ENCODE measurements around the gene WFDC11. TPM values are rescaled to one million over a fixed set of nuclear protein-coding genes. Genes with fewer than 3 reads are reported as not detected.
"Not testable (repeated sequence)": the region's sequence is repeated elsewhere in the genome, so short reads cannot be mapped to it uniquely, and the experiment has no call there.

Gene WFDC11
- not detected in 2 replicates for total RNA-seq

GRCh38 chr20:45670139-45670538 lies at the start of gene WFDC11:
Gene WFDC11 (minus strand): TSS chr20:45670239. CDS start chr20:45650600, 19,639 bp downstream.
- H3K27ac Mint-ChIP-seq: no peak within 1 kb of the TSS
- H3K36me3 Mint-ChIP-seq (ENCODE audit: low read depth): no peaks in the 10 kb centered on the region
- no peak for DNase-seq (ENCODE audit: low spot score)
- H3K27me3 Mint-ChIP-seq (ENCODE audit: low read depth): peaks cover 6% of the 10 kb centered on the region
- no peaks in the 10 kb centered on the region for H3K9me3 Mint-ChIP-seq
- intact Hi-C loops (cut with micrococcal nuclease): no loop called here
- H3K4me1 Mint-ChIP-seq (ENCODE audit: low read depth): no peaks in the 10 kb centered on the region
- H3K4me3 Mint-ChIP-seq (ENCODE audit: low read depth): no peak within 1 kb of the TSS

GRCh38 chr20:45716141-45716688 lies 46.2 kb upstream of the WFDC11 start:
- H3K9me3 Mint-ChIP-seq; intact Hi-C loops (cut with micrococcal nuclease); H3K36me3 Mint-ChIP-seq (ENCODE audit: low read depth); H3K27ac Mint-ChIP-seq; H3K4me1 Mint-ChIP-seq (ENCODE audit: low read depth); H3K4me3 Mint-ChIP-seq (ENCODE audit: low read depth); DNase-seq (ENCODE audit: low spot score): not testable (repeated sequence)
- H3K27me3 Mint-ChIP-seq (ENCODE audit: low read depth): peaks cover 25% of the 10 kb centered on the region

- intact Hi-C loops (cut with micrococcal nuclease): no loop called here
- DNase-seq (ENCODE audit: low spot score): no peak
- no peak within 1 kb of the TSS for H3K4me3 Mint-ChIP-seq (ENCODE audit: low read depth)
- peaks cover 16% of the 10 kb centered on the region for H3K27me3 Mint-ChIP-seq (ENCODE audit: low read depth)
- H3K36me3 Mint-ChIP-seq (ENCODE audit: low read depth): no peaks in the 10 kb centered on the region
- no peaks in the 10 kb centered on the region for H3K9me3 Mint-ChIP-seq
- H3K4me1 Mint-ChIP-seq (ENCODE audit: low read depth): no peaks in the 10 kb centered on the region
- H3K27ac Mint-ChIP-seq: no peak within 1 kb of the TSS
These were observed 35.1 kb upstream of the WFDC11 start, which contains the start of gene WFDC10B for GRCh38 chr20:45704969-45705637. Gene WFDC10B (minus strand): TSS chr20:45705019. CDS start chr20:45685992, 19,027 bp downstream.

- no peak within 1 kb of the TSS for H3K4me3 Mint-ChIP-seq (ENCODE audit: low read depth)
- no peak for DNase-seq (ENCODE audit: low spot score)
These were observed 31.8 kb upstream of the WFDC11 start, which contains the start of gene WFDC13 for GRCh38 chr20:45701873-45702272. Gene WFDC13 (plus strand): TSS chr20:45702038. CDS start chr20:45702124, 86 bp downstream.

GRCh38 chr20:45701104-45701503 lies 31.1 kb upstream of the WFDC11 start:
- peaks cover 7% of the 10 kb centered on the region for H3K27me3 Mint-ChIP-seq (ENCODE audit: low read depth)
- intact Hi-C loops (cut with micrococcal nuclease): no loop called here

More at GRCh38 chr20:45701873-45702272, 31.8 kb upstream of the WFDC11 start, which contains the start of gene WFDC13:
- H3K4me1 Mint-ChIP-seq (ENCODE audit: low read depth): no peaks in the 10 kb centered on the region
- H3K9me3 Mint-ChIP-seq: no peaks in the 10 kb centered on the region
- intact Hi-C loops (cut with micrococcal nuclease): no loop called here
- H3K27me3 Mint-ChIP-seq (ENCODE audit: low read depth): peaks cover 7% of the 10 kb centered on the region
- H3K36me3 Mint-ChIP-seq (ENCODE audit: low read depth): no peaks in the 10 kb centered on the region
- no peak within 1 kb of the TSS for H3K27ac Mint-ChIP-seq

GRCh38 chr20:45695496-45695895 lies 25.5 kb upstream of the WFDC11 start:
- no peak for DNase-seq (ENCODE audit: low spot score)
- peaks cover 4% of the 10 kb centered on the region for H3K27me3 Mint-ChIP-seq (ENCODE audit: low read depth)
- no peaks in the 10 kb centered on the region for H3K9me3 Mint-ChIP-seq
- H3K4me3 Mint-ChIP-seq (ENCODE audit: low read depth): no peak overlapping the region
- H3K4me1 Mint-ChIP-seq (ENCODE audit: low read depth): no peaks in the 10 kb centered on the region
- intact Hi-C loops (cut with micrococcal nuclease): no loop called here
- no peaks in the 10 kb centered on the region for H3K36me3 Mint-ChIP-seq (ENCODE audit: low read depth)
- H3K27ac Mint-ChIP-seq: no peak overlapping the region

More at GRCh38 chr20:45701104-45701503, 31.1 kb upstream of the WFDC11 start:
- Mint-ChIP-seq H3K27ac (no peak overlapping the region), H3K36me3 (ENCODE audit: low read depth) (no peaks in the 10 kb centered on the region), H3K9me3 (no peaks in the 10 kb centered on the region), H3K4me3 (ENCODE audit: low read depth) (no peak overlapping the region), H3K4me1 (ENCODE audit: low read depth) (no peaks in the 10 kb centered on the region)
- no peak for DNase-seq (ENCODE audit: low spot score)

- H3K4me3 Mint-ChIP-seq (ENCODE audit: low read depth); H3K27me3 Mint-ChIP-seq (ENCODE audit: low read depth); H3K27ac Mint-ChIP-seq; H3K9me3 Mint-ChIP-seq; intact Hi-C loops (cut with micrococcal nuclease); H3K36me3 Mint-ChIP-seq (ENCODE audit: low read depth); H3K4me1 Mint-ChIP-seq (ENCODE audit: low read depth); DNase-seq (ENCODE audit: low spot score): not testable (repeated sequence)
These were observed 23.3 kb upstream of the WFDC11 start for GRCh38 chr20:45693346-45693745.

GRCh38 chr20:45685896-45686295 lies 15.9 kb upstream of the WFDC11 start:
- intact Hi-C loops (cut with micrococcal nuclease): no loop called here
- H3K9me3 Mint-ChIP-seq: no peaks in the 10 kb centered on the region
- H3K4me1 Mint-ChIP-seq (ENCODE audit: low read depth): no peaks in the 10 kb centered on the region
- H3K27me3 Mint-ChIP-seq (ENCODE audit: low read depth): no peaks in the 10 kb centered on the region
- no peak for DNase-seq (ENCODE audit: low spot score)
- H3K36me3 Mint-ChIP-seq (ENCODE audit: low read depth): no peaks in the 10 kb centered on the region
- no peak overlapping the region for H3K4me3 Mint-ChIP-seq (ENCODE audit: low read depth)
- no peak overlapping the region for H3K27ac Mint-ChIP-seq

- Mint-ChIP-seq H3K27ac (no peak overlapping the region), H3K9me3 (peaks cover 7% of the 10 kb centered on the region), H3K4me1 (ENCODE audit: low read depth) (no peaks in the 10 kb centered on the region), H3K4me3 (ENCODE audit: low read depth) (no peak overlapping the region), H3K27me3 (ENCODE audit: low read depth) (no peaks in the 10 kb centered on the region), H3K36me3 (ENCODE audit: low read depth) (no peaks in the 10 kb centered on the region)
- DNase-seq (ENCODE audit: low spot score): no peak
- intact Hi-C loops (cut with micrococcal nuclease): no loop called here
These were observed 9.6 kb upstream of the WFDC11 start for GRCh38 chr20:45679650-45680049.

- Mint-ChIP-seq H3K27me3 (ENCODE audit: low read depth) (peaks cover 6% of the 10 kb centered on the region), H3K4me3 (ENCODE audit: low read depth) (no peak overlapping the region), H3K9me3 (no peaks in the 10 kb centered on the region), H3K4me1 (ENCODE audit: low read depth) (no peaks in the 10 kb centered on the region), H3K27ac (no peak overlapping the region), H3K36me3 (ENCODE audit: low read depth) (no peaks in the 10 kb centered on the region)
- intact Hi-C loops (cut with micrococcal nuclease): no loop called here
- DNase-seq (ENCODE audit: low spot score): no peak
These were observed 2.7 kb upstream of the WFDC11 start for GRCh38 chr20:45672765-45673164.

GRCh38 chr20:45657038-45657437 lies 13.0 kb downstream of the WFDC11 start:
- H3K4me3 Mint-ChIP-seq (ENCODE audit: low read depth); H3K36me3 Mint-ChIP-seq (ENCODE audit: low read depth); DNase-seq (ENCODE audit: low spot score); H3K9me3 Mint-ChIP-seq; H3K27me3 Mint-ChIP-seq (ENCODE audit: low read depth); intact Hi-C loops (cut with micrococcal nuclease); H3K27ac Mint-ChIP-seq; H3K4me1 Mint-ChIP-seq (ENCODE audit: low read depth): not testable (repeated sequence)

- H3K27me3 Mint-ChIP-seq (ENCODE audit: low read depth); DNase-seq (ENCODE audit: low spot score); intact Hi-C loops (cut with micrococcal nuclease): not testable (repeated sequence)
These were observed 18.3 kb downstream of the WFDC11 start for GRCh38 chr20:45651726-45652125.

GRCh38 chr20:45649312-45649863 lies 20.7 kb downstream of the WFDC11 start:
- DNase-seq (ENCODE audit: low spot score): no peak
- Mint-ChIP-seq H3K4me3 (ENCODE audit: low read depth) (no peak overlapping the region), H3K27ac (no peak overlapping the region), H3K9me3 (no peaks in the 10 kb centered on the region), H3K36me3 (ENCODE audit: low read depth) (no peaks in the 10 kb centered on the region), H3K27me3 (ENCODE audit: low read depth) (peaks cover 4% of the 10 kb centered on the region), H3K4me1 (ENCODE audit: low read depth) (no peaks in the 10 kb centered on the region)
- intact Hi-C loops (cut with micrococcal nuclease): no loop called here

More at GRCh38 chr20:45651726-45652125, 18.3 kb downstream of the WFDC11 start:
- not testable (repeated sequence) for H3K36me3 Mint-ChIP-seq (ENCODE audit: low read depth); H3K4me3 Mint-ChIP-seq (ENCODE audit: low read depth); H3K9me3 Mint-ChIP-seq; H3K27ac Mint-ChIP-seq; H3K4me1 Mint-ChIP-seq (ENCODE audit: low read depth)
